Vagina (tissue), 2 donors: ENCODE measurements around the gene GTSF1L. TPM values are rescaled to one million over a fixed set of nuclear protein-coding genes. Genes with fewer than 3 reads are reported as not detected.

ENCODE experiments used
- DNase-seq, 2 donors: peaks; one replicate each; pipeline ENCODE4 v3.0.0-alpha.2; 2017; ENCODE audit errors: extremely low spot score in 2 of 2
- H3K27ac ChIP-seq: fragments of 200-600 bp; sonication (generic); one replicate; pipeline ENCODE4 v1.5.1; 2019
- H3K27me3 ChIP-seq: fragments of 200-600 bp; sonication (generic); one replicate; pipeline ENCODE4 v1.5.1; 2019
- H3K36me3 ChIP-seq, 2 donors: fragments of 200-600 bp; sonication (generic); one replicate each; pipeline ENCODE4 v1.5.1; 2017 to 2019
- H3K4me1 ChIP-seq: fragments of 200-600 bp; sonication (generic); one replicate; pipeline ENCODE4 v1.5.1; 2019
- H3K4me3 ChIP-seq, 2 donors: fragments of 200-600 bp; sonication (generic); 1 replicate in 1 of 2; 2 replicates in 1 of 2; pipeline ENCODE4 v1.5.1; 2016 to 2019
- H3K9me3 ChIP-seq: fragments of 200-600 bp; sonication (generic); one replicate; pipeline ENCODE4 v1.5.1; 2019
- CTCF ChIP-seq, 3 experiments: fragments of 450-650 bp in 2 of 3; fragments of 200-600 bp in 1 of 3; sonication (generic) in 1 of 3; IDR thresholded peaks; one replicate each; pipeline ENCODE4 v1.5.1; 2017 to 2019; ENCODE audit warnings: antibody characterized with exemption in 3 of 3, mild to moderate bottlenecking in 2 of 3, moderate library complexity in 2 of 3
- POLR2A ChIP-seq, 2 donors: fragments of 450-650 bp; IDR thresholded peaks; one replicate each; pipeline ENCODE4 v1.6.1; 2017; ENCODE audit warnings: antibody characterized with exemption in 2 of 2, mild to moderate bottlenecking in 2 of 2, moderate library complexity in 2 of 2
- POLR2AphosphoS5 ChIP-seq, 2 donors: sonication (generic); formaldehyde crosslinking; IDR thresholded peaks; one replicate each; pipeline ENCODE4 v1.9.0; 2017; ENCODE audit warnings: antibody characterized with exemption in 2 of 2, mild to moderate bottlenecking in 2 of 2, low read depth in 1 of 2; ENCODE audit not compliant: insufficient read depth in 1 of 2
- intact Hi-C: fragments of 100-400 bp; cut with DNase I; formaldehyde crosslinking; loops from one replicate; pipeline ENCODE4 v1.15.1; 2023
- total RNA-seq: library from RNA; depleted of rRNA; stranded (reverse); fragments of >200 nt; gene quantifications from one replicate; pipeline ENCODE4 v1.2.3, GENCODE V29; 2016

The GTSF1L gene
- total RNA-seq, 1 donor from 2014 or later: not detected

- intact Hi-C loops: no loop called here
- H3K27ac ChIP-seq: no peak overlapping the region
These were observed 25.2 kb upstream of the GTSF1L start for GRCh38 chr20:43752051-43752360.

GRCh38 chr20:43751167-43752050 lies 24.6 kb upstream of the GTSF1L start:
- TF ChIP-seq POLR2A (IDR thresholded peaks at IDR 0.05) (no peak), POLR2AphosphoS5 (IDR thresholded peaks at IDR 0.05; ENCODE audit: insufficient read depth in 1 of 2, low read depth in 1 of 2) (no peak), CTCF (IDR thresholded peaks at IDR 0.05) (no peak)
- intact Hi-C loops: no loop called here
- Histone ChIP-seq H3K9me3 (no peaks in the 10 kb centered on the region), H3K27ac (no peak overlapping the region), H3K4me1 (no peaks in the 10 kb centered on the region), H3K27me3 (no peaks in the 10 kb centered on the region), H3K36me3 (no peaks in the 10 kb centered on the region), H3K4me3 (no peak overlapping the region)
- no peak for DNase-seq

More at GRCh38 chr20:43752051-43752360, 25.2 kb upstream of the GTSF1L start:
- H3K36me3 ChIP-seq: no peaks in the 10 kb centered on the region
- DNase-seq: no peak
- no peak overlapping the region for H3K4me3 ChIP-seq
- no peaks in the 10 kb centered on the region for H3K27me3 ChIP-seq
- no peaks in the 10 kb centered on the region for H3K4me1 ChIP-seq
- H3K9me3 ChIP-seq: no peaks in the 10 kb centered on the region
- TF ChIP-seq CTCF (IDR thresholded peaks at IDR 0.05): no peak
- TF ChIP-seq POLR2A (IDR thresholded peaks at IDR 0.05): no peak
- TF ChIP-seq POLR2AphosphoS5 (IDR thresholded peaks at IDR 0.05; ENCODE audit: insufficient read depth in 1 of 2, low read depth in 1 of 2): no peak

GRCh38 chr20:43750774-43751166 lies 24.0 kb upstream of the GTSF1L start:
- Histone ChIP-seq H3K4me3 (no peak overlapping the region), H3K9me3 (no peaks in the 10 kb centered on the region), H3K27me3 (no peaks in the 10 kb centered on the region), H3K36me3 (no peaks in the 10 kb centered on the region), H3K4me1 (no peaks in the 10 kb centered on the region), H3K27ac (no peak overlapping the region)
- intact Hi-C loops: no loop called here
- TF ChIP-seq CTCF (IDR thresholded peaks at IDR 0.05) (no peak), POLR2A (IDR thresholded peaks at IDR 0.05) (no peak)
- no peak for DNase-seq

GRCh38 chr20:43749734-43750294 lies 23.0 kb upstream of the GTSF1L start:
- intact Hi-C loops: loop anchor here (2.0 kb wide), 1 partner anchor 333 kb away; no protein-coding TSS in a partner anchor
- Histone ChIP-seq H3K36me3 (no peaks in the 10 kb centered on the region), H3K27ac (no peak overlapping the region), H3K4me3 (no peak overlapping the region), H3K9me3 (no peaks in the 10 kb centered on the region), H3K27me3 (no peaks in the 10 kb centered on the region), H3K4me1 (no peaks in the 10 kb centered on the region)
- DNase-seq: no peak
- no peak for TF ChIP-seq POLR2AphosphoS5 (IDR thresholded peaks at IDR 0.05; ENCODE audit: insufficient read depth in 1 of 2, low read depth in 1 of 2)
- TF ChIP-seq CTCF (IDR thresholded peaks at IDR 0.05): peak; percentile 93 to 99 (median 96)

- TF ChIP-seq POLR2AphosphoS5 (IDR thresholded peaks at IDR 0.05; ENCODE audit: insufficient read depth in 1 of 2, low read depth in 1 of 2) (no peak), CTCF (IDR thresholded peaks at IDR 0.05) (no peak), POLR2A (IDR thresholded peaks at IDR 0.05) (no peak)
- Histone ChIP-seq H3K27me3 (no peaks in the 10 kb centered on the region), H3K27ac (no peak overlapping the region), H3K36me3 (no peaks in the 10 kb centered on the region), H3K9me3 (no peaks in the 10 kb centered on the region), H3K4me3 (no peak overlapping the region), H3K4me1 (no peaks in the 10 kb centered on the region)
- intact Hi-C loops: loop anchor here (2.0 kb wide), 1 partner anchor 335 kb away; no protein-coding TSS in a partner anchor
- no peak for DNase-seq
These were observed 21.5 kb upstream of the GTSF1L start for GRCh38 chr20:43748274-43748673.
